Caco-2 (cell line): ENCODE results near the gene REEP6. TPM values are rescaled to one million over a fixed set of nuclear protein-coding genes. Genes with fewer than 3 reads are reported as not detected.

Experiments used
- BruUV-seq: library from RNA; stranded (reverse); fragments of 400-500 nt; replicated peaks from 2 replicates; lab custom pipeline; 2021; lab: Mats Ljungman, UMichigan
- CTCF ChIA-PET: fragments of 300-600 bp; sonication (Branson Sonifier 250); formaldehyde crosslinking; loops from one replicate; lab custom pipeline; 2022; ENCODE audit warnings: antibody characterized with exemption; lab: Charles Lee
- POLR2A ChIA-PET: fragments of 300-600 bp; sonication (Branson Sonifier 250); formaldehyde crosslinking; loops from one replicate; lab custom pipeline; 2022; ENCODE audit warnings: antibody characterized with exemption; lab: Charles Lee
- DNase-seq, 2 experiments: peaks; one replicate each; pipeline versions ENCODE4 v3.0.0 to v3.0.0-alpha.2; 2020 to 2022
- H3K27me3 ChIP-seq: replicated peaks from 2 replicates; pipeline ENCODE4 v1.6.0; 2011; ENCODE audit warnings: low read length; ENCODE audit not compliant: control insufficient read depth, insufficient read depth
- H3K36me3 ChIP-seq: 2 replicates; pipeline ENCODE4 v1.5.1; 2011; ENCODE audit warnings: low read length; ENCODE audit not compliant: control insufficient read depth, insufficient read depth
- H3K4me1 ChIP-seq: fragments of 250-450 bp; sonication (Bioruptor Pico); 2 replicates; pipeline ENCODE4 v1.5.1; 2020; ENCODE audit warnings: mild to moderate bottlenecking
- H3K4me3 ChIP-seq: 2 replicates; pipeline ENCODE4 v1.5.1; 2011; ENCODE audit warnings: low read depth, mild to moderate bottlenecking, control low read depth, low read length
- H3K9me3 ChIP-seq: fragments of 250-450 bp; sonication (Bioruptor Pico); 2 replicates; pipeline ENCODE4 v1.5.1; 2020; ENCODE audit warnings: mild to moderate bottlenecking, moderate library complexity
- H3K27ac Mint-ChIP-seq: one replicate; pipeline ENCODE4 v1.8.0; 2022; ENCODE audit warnings: mixed read lengths; ENCODE audit not compliant: unreplicated experiment
- H3K27me3 Mint-ChIP-seq: one replicate; pipeline ENCODE4 v1.8.0; 2022; ENCODE audit warnings: mixed read lengths; ENCODE audit not compliant: insufficient read depth, unreplicated experiment
- H3K36me3 Mint-ChIP-seq: one replicate; pipeline ENCODE4 v1.8.0; 2022; ENCODE audit warnings: mild to moderate bottlenecking, mixed read lengths; ENCODE audit not compliant: insufficient read depth, unreplicated experiment
- H3K4me1 Mint-ChIP-seq: one replicate; pipeline ENCODE4 v1.8.0; 2022; ENCODE audit warnings: low read depth, mixed read lengths; ENCODE audit not compliant: unreplicated experiment
- H3K4me3 Mint-ChIP-seq: one replicate; pipeline ENCODE4 v1.8.0; 2022; ENCODE audit warnings: mild to moderate bottlenecking, moderate library complexity, mixed read lengths; ENCODE audit not compliant: unreplicated experiment
- H3K9me3 Mint-ChIP-seq: one replicate; pipeline ENCODE4 v1.8.0; 2022; ENCODE audit warnings: mixed read lengths; ENCODE audit not compliant: unreplicated experiment
- CTCF ChIP-seq, 2 experiments: fragments of 200-600 bp in 1 of 2; IDR thresholded peaks; 1 replicate in 1 of 2; 2 replicates in 1 of 2; pipeline versions ENCODE4 v1.5.1 to v1.8.0; 2011 to 2022; ENCODE audit warnings: antibody characterized with exemption in 1 of 2, control low read depth in 1 of 2, inconsistent platforms in 1 of 2, low read depth in 1 of 2, low read length in 1 of 2, mild to moderate bottlenecking in 1 of 2, moderate library complexity in 1 of 2; ENCODE audit not compliant: insufficient read depth in 1 of 2, severe bottlenecking in 1 of 2, unreplicated experiment in 1 of 2
- intact Hi-C: fragments of 100-400 bp; cut with micrococcal nuclease; formaldehyde crosslinking; loops from one replicate; pipeline ENCODE4 v1.10.0; 2022; ENCODE audit not compliant: unreplicated experiment
- total RNA-seq: library from RNA; stranded (reverse); gene quantifications from 2 replicates; pipeline ENCODE4 v1.2.3, GENCODE V29; 2022

Gene REEP6
- total RNA-seq, 1 experiment from 2014 or later, result 50.2 TPM

DNA sequence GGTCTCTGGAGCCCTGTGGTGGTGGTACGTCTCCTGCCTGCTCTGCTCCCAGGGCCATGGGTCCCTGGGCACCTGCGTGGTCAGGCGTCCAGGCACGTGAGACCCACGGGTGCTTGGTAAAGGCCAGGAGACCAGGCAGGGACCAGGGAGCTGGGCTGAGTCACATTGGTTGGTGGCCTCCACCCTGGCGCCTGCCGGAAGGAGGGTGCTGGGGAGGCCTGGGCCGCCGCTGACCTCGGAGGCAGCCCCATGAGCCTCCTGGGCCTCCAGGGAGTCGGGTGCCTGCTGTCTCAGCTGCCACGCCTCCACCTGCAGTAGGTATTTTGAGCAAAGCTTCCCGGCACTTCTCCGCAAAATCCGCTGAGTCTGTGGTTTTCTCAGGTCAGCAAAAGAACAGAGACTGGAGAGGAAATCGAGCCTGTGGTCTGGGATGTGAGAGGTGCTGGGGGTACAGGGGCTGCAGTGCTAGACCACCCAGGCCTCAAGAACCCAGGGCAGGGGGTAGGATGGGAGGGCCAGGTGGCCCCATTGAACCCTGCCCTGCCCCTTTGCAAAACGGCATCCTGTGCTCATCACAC lies 29.3 kb downstream of the REEP6 start:
- H3K4me1 Mint-ChIP-seq, result no peaks in the 10 kb centered on the region
- Histone ChIP-seq H3K4me1 (no peaks in the 10 kb centered on the region), H3K27me3 (peaks cover 3% of the 10 kb centered on the region), H3K4me3 (no peak overlapping the region), H3K9me3 (no peaks in the 10 kb centered on the region), H3K36me3 (no peaks in the 10 kb centered on the region)
- DNase-seq, result peak in 1 of 2 experiments; percentile 34
- H3K36me3 Mint-ChIP-seq, result no peaks in the 10 kb centered on the region
- POLR2A ChIA-PET, result no interaction called here
- intact Hi-C loops, result no loop called here
- no peak overlapping the region for H3K4me3 Mint-ChIP-seq
- no TSS peak for BruUV-seq
- TF ChIP-seq CTCF (IDR thresholded peaks at IDR 0.05; ENCODE audit: insufficient read depth in 1 of 2, low read depth in 1 of 2, low read length in 1 of 2, severe bottlenecking in 1 of 2, unreplicated experiment in 1 of 2), result no peak
- no peaks in the 10 kb centered on the region for H3K9me3 Mint-ChIP-seq
- no peak overlapping the region for H3K27ac Mint-ChIP-seq
- CTCF ChIA-PET, result no interaction called here
- peaks cover 5% of the 10 kb centered on the region for H3K27me3 Mint-ChIP-seq

- POLR2A ChIA-PET, result interaction anchor here (0.6 kb wide), 1 partner anchor 386 kb away, joined by 5 read pairs; no protein-coding TSS in a partner anchor
- BruUV-seq, result no TSS peak
Measured at GRCh38 chr19:1521636-1522035, 30.7 kb downstream of the REEP6 start.

GRCh38 chr19:1522061-1522460 lies 31.1 kb downstream of the REEP6 start:
- no peak for DNase-seq
- Histone ChIP-seq H3K9me3 (no peaks in the 10 kb centered on the region), H3K4me3 (no peak overlapping the region), H3K36me3 (no peaks in the 10 kb centered on the region), H3K4me1 (no peaks in the 10 kb centered on the region), H3K27me3 (peaks cover 3% of the 10 kb centered on the region)
- H3K4me3 Mint-ChIP-seq, result no peak overlapping the region
- CTCF ChIA-PET, result no interaction called here
- H3K36me3 Mint-ChIP-seq, result peaks cover 6% of the 10 kb centered on the region
- TF ChIP-seq CTCF (IDR thresholded peaks at IDR 0.05; ENCODE audit: insufficient read depth in 1 of 2, low read depth in 1 of 2, low read length in 1 of 2, severe bottlenecking in 1 of 2, unreplicated experiment in 1 of 2), result no peak
- intact Hi-C loops, result no loop called here
- H3K27ac Mint-ChIP-seq, result no peak overlapping the region
- H3K9me3 Mint-ChIP-seq, result no peaks in the 10 kb centered on the region
- no peaks in the 10 kb centered on the region for H3K4me1 Mint-ChIP-seq
- BruUV-seq, result no TSS peak
- H3K27me3 Mint-ChIP-seq, result peaks cover 14% of the 10 kb centered on the region
- POLR2A ChIA-PET, result no interaction called here

More at GRCh38 chr19:1521636-1522035, 30.7 kb downstream of the REEP6 start:
- no peaks in the 10 kb centered on the region for H3K4me1 ChIP-seq
- CTCF ChIA-PET, result no interaction called here
- H3K9me3 Mint-ChIP-seq, result no peaks in the 10 kb centered on the region
- no peak overlapping the region for H3K4me3 Mint-ChIP-seq
- no peak overlapping the region for H3K4me3 ChIP-seq
- H3K36me3 ChIP-seq, result no peaks in the 10 kb centered on the region
- no peak for TF ChIP-seq CTCF (IDR thresholded peaks at IDR 0.05; ENCODE audit: insufficient read depth in 1 of 2, low read depth in 1 of 2, low read length in 1 of 2, severe bottlenecking in 1 of 2, unreplicated experiment in 1 of 2)
- intact Hi-C loops, result no loop called here
- H3K27me3 Mint-ChIP-seq, result peaks cover 14% of the 10 kb centered on the region
- no peak overlapping the region for H3K27ac Mint-ChIP-seq
- H3K27me3 ChIP-seq, result peaks cover 3% of the 10 kb centered on the region
- H3K9me3 ChIP-seq, result no peaks in the 10 kb centered on the region
- peaks cover 6% of the 10 kb centered on the region for H3K36me3 Mint-ChIP-seq
- no peak for DNase-seq
- H3K4me1 Mint-ChIP-seq, result no peaks in the 10 kb centered on the region
